ENCODE results near the gene SF3A2.

The SF3A2 gene

DNA sequence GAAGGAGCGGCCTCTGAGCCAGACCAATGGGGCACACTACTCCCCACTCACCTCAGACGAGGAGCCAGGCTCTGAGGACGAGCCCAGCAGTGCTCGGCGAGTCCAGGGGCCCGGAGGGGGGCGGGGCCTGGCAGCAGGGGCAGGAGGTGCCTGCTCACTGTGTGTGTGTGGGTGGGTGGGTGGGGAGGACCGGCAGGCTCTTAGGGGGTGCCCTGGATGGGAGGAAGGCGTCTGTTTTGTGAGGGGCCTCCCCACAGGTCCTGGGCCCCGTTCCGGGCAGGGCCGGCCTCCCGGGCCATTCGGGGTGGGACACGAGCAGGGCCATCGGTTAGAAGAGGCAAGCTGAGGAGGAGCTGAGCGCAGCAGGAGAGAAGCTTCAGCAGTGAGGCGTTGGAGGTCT is 13.2 kb upstream of the SF3A2 start:
- H3K36me3 ChIP-seq (ENCODE audit: insufficient read depth, low read length): peaks cover 63% of the 10 kb centered on the region
- no peaks in the 10 kb centered on the region for H3K27me3 ChIP-seq (ENCODE audit: control insufficient read depth, insufficient read depth, low read length)
- H3K4me3 ChIP-seq (ENCODE audit: low read length): no peak overlapping the region
- H3K9ac ChIP-seq (ENCODE audit: low read depth, low read length): no peak overlapping the region
- no peak overlapping the region for H3K4me2 ChIP-seq (ENCODE audit: low read length)
- no peaks in the 10 kb centered on the region for H3K9me3 ChIP-seq (replicated peaks; ENCODE audit: low read length)
- H3K4me1 ChIP-seq (ENCODE audit: control insufficient read depth, insufficient read depth, low read length): peaks cover 3% of the 10 kb centered on the region

DNA sequence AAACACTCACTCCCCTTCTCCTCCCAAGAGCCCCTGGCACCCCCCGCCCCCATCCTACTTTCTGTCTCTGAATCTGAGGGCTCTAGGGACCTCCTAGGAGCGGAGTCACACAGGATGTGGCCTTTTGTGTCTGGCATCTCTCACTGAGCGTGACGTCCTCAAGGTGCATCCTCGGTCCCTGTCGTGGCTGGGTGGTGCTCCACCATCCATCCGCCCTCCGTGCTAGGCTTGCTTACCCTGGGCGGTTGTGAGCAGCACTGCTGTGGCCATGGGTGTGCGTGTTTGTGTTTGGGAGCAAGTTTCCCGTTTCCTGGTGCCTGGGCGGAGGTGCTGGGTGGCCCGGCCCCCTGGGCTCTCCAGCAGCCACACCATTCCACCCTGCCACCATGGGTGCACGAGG is 12.7 kb upstream of the SF3A2 start:
- Histone ChIP-seq H3K27me3 (ENCODE audit: control insufficient read depth, insufficient read depth, low read length) (no peaks in the 10 kb centered on the region), H3K4me1 (ENCODE audit: control insufficient read depth, insufficient read depth, low read length) (peaks cover 3% of the 10 kb centered on the region), H3K4me2 (ENCODE audit: low read length) (no peak overlapping the region), H3K9me3 (replicated peaks; ENCODE audit: low read length) (no peaks in the 10 kb centered on the region), H3K9ac (ENCODE audit: low read depth, low read length) (no peak overlapping the region), H3K36me3 (ENCODE audit: insufficient read depth, low read length) (peaks cover 68% of the 10 kb centered on the region), H3K4me3 (ENCODE audit: low read length) (no peak overlapping the region)

DNA sequence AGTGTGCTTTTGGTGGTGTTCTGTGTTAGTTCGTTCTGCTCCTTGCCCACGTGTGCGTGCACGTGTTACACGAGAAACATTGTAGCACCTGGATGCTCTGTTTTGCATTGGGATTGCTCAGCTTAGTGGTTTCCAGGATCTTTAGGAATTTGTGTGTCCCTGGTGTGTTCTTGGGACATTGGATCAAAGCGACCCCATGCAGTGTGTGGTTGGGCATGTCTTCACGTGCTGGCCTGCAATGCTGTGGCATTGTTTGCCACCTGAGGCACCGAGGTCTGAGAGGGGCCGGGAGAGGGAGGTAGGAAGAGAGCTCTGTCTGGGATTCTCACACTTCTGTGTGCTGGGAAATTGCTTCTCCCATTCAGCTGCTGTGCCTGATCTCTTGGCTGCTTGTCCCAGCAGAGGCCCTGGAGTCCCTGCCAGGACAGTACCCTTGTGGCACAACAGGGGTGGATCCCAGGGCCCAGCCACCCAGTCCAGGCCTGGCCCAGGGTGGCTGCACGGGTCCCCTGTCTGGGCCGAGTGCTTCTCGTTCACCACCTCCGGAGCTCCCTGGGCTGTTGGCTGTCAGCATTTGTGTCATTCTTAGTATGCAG is 11.8 kb upstream of the SF3A2 start:
- Histone ChIP-seq H3K4me1 (ENCODE audit: control insufficient read depth, insufficient read depth, low read length) (peaks cover 3% of the 10 kb centered on the region), H3K9me3 (replicated peaks; ENCODE audit: low read length) (no peaks in the 10 kb centered on the region), H3K4me3 (ENCODE audit: low read length) (no peak overlapping the region), H3K36me3 (ENCODE audit: insufficient read depth, low read length) (peaks cover 70% of the 10 kb centered on the region), H3K9ac (ENCODE audit: low read depth, low read length) (no peak overlapping the region), H3K4me2 (ENCODE audit: low read length) (no peak overlapping the region), H3K27me3 (ENCODE audit: control insufficient read depth, insufficient read depth, low read length) (no peaks in the 10 kb centered on the region)

DNA sequence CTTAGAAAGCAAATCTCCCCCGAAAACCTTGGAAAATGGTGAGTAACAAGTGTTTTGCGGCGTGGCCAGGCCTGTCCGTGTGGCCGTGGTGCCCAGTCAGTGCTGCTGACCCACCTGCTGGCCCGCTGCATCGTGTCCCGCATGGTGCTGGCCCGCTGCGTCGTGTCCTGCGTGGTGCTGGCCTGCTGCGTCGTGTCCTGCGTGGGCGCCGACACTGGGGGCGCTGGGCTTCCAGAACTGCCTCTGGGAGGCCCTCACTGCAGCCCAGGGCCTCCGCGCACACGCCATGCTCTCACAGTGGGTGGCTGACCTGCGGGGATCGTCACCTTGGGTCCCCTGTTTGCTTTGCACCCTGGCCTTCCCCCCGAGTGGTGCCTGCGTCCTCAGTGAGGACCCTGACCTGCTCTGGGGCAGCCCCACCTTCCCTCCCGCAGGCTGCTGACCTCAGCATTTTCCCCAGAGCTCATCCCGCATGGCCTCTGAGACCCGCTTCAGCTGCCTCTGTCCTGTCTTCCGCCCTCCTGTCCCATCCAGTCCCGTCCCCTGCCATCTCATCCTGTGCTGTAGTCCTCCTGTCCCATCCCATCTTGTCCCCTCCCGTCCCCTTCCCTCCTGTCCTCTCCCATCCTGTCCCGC is 11.1 kb upstream of the SF3A2 start:
- Histone ChIP-seq H3K4me1 (ENCODE audit: control insufficient read depth, insufficient read depth, low read length) (peaks cover 4% of the 10 kb centered on the region), H3K9me3 (replicated peaks; ENCODE audit: low read length) (no peaks in the 10 kb centered on the region), H3K4me2 (ENCODE audit: low read length) (no peak overlapping the region), H3K9ac (ENCODE audit: low read depth, low read length) (no peak overlapping the region), H3K36me3 (ENCODE audit: insufficient read depth, low read length) (peaks cover 69% of the 10 kb centered on the region), H3K27me3 (ENCODE audit: control insufficient read depth, insufficient read depth, low read length) (no peaks in the 10 kb centered on the region), H3K4me3 (ENCODE audit: low read length) (no peak overlapping the region)

DNA sequence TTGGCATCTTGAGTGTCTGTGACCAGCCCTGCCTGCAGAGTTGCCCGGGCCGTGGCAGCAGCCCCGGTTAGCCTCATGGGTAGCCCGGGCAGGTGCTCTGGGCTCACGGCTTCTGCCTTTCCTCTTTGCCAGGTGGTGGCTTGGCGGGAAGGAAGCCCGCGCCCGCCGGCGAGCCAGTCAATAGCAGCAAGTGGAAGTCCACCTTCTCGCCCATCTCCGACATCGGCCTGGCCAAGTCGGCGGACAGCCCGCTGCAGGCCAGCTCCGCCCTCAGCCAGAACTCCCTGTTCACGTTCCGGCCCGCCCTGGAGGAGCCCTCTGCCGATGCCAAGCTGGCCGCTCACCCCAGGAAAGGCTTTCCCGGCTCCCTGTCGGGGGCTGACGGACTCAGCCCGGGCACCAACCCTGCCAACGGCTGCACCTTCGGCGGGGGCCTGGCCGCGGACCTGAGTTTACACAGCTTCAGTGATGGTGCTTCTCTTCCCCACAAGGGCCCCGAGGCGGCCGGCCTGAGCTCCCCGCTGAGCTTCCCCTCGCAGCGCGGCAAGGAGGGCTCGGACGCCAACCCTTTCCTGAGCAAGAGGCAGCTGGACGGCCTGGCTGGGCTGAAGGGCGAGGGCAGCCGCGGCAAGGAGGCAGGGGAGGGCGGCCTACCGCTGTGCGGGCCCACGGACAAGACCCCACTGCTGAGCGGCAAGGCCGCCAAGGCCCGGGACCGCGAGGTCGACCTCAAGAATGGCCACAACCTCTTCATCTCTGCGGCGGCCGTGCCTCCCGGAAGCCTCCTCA is 10.4 kb upstream of the SF3A2 start:
- Histone ChIP-seq H3K36me3 (ENCODE audit: insufficient read depth, low read length) (peaks cover 71% of the 10 kb centered on the region), H3K9ac (ENCODE audit: low read depth, low read length) (no peak overlapping the region), H3K9me3 (replicated peaks; ENCODE audit: low read length) (no peaks in the 10 kb centered on the region)

DNA sequence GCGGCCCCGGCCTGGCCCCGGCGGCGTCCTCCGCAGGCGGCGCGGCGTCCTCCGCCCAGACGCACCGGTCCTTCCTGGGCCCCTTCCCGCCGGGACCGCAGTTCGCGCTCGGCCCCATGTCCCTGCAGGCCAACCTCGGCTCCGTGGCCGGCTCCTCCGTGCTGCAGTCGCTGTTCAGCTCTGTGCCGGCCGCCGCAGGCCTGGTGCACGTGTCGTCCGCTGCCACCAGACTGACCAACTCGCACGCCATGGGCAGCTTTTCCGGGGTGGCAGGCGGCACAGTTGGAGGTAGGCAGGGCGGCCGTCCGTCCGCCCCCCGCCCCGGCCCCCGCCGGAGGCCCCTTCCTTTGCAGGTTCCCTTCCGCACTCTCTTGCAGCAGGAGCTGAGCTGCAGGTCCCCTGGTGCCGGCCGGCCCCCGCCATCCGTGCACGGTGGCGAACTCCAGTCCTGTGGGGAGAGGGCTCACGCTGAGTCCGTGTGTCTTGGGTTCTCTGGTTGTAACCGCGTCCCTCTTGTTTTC is 9.7 kb upstream of the SF3A2 start:
- Histone ChIP-seq H3K36me3 (ENCODE audit: insufficient read depth, low read length) (peaks cover 69% of the 10 kb centered on the region), H3K9ac (ENCODE audit: low read depth, low read length) (no peak overlapping the region), H3K9me3 (replicated peaks; ENCODE audit: low read length) (no peaks in the 10 kb centered on the region)

More for the DNA sequence above, 10.4 kb upstream of the SF3A2 start:
- peaks cover 9% of the 10 kb centered on the region for H3K4me1 ChIP-seq (ENCODE audit: control insufficient read depth, insufficient read depth, low read length)
- H3K4me2 ChIP-seq (ENCODE audit: low read length): no peak overlapping the region
- H3K27me3 ChIP-seq (ENCODE audit: control insufficient read depth, insufficient read depth, low read length): no peaks in the 10 kb centered on the region
- no peak overlapping the region for H3K4me3 ChIP-seq (ENCODE audit: low read length)

DNA sequence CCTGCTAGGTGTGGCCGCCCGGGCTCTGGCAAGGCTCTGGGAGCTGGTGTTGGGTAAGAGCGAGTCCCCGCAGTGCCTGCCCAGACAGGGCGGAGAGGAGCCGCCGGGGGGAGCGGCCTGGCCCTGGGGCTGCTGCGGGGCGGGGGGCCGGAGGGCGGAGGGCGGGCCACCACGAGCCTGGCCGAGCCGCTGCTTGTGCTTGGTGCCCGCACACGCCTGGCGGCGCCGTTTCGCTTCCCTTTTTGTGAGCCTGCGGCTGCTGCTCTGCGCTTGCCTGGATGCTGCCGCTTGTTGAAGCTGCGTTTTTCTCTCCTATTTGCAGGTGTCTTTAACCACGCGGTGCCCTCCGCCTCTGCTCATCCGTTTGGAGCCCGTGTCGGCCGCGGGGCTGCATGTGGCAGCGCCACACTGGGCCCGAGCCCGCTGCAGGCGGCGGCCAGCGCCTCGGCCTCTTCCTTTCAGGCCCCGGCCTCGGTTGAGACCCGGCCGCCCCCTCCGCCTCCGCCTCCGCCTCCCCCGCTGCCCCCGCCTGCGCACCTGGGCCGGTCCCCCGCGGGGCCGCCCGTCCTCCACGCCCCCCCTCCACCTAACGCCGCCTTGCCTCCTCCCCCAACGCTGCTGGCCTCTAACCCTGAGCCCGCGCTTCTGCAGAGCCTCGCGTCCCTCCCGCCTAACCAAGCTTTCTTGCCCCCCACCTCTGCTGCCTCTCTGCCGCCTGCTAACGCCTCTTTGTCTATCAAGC is 9.0 kb upstream of the SF3A2 start:
- H3K9me3 ChIP-seq (replicated peaks; ENCODE audit: low read length): no peaks in the 10 kb centered on the region
- H3K4me1 ChIP-seq (ENCODE audit: control insufficient read depth, insufficient read depth, low read length): peaks cover 16% of the 10 kb centered on the region
- no peak overlapping the region for H3K4me2 ChIP-seq (ENCODE audit: low read length)
- H3K4me3 ChIP-seq (ENCODE audit: low read length): no peak overlapping the region
- H3K36me3 ChIP-seq (ENCODE audit: insufficient read depth, low read length): peaks cover 66% of the 10 kb centered on the region
- no peak overlapping the region for H3K9ac ChIP-seq (ENCODE audit: low read depth, low read length)
- no peaks in the 10 kb centered on the region for H3K27me3 ChIP-seq (ENCODE audit: control insufficient read depth, insufficient read depth, low read length)

More for the DNA sequence above, 9.7 kb upstream of the SF3A2 start:
- H3K4me1 ChIP-seq (ENCODE audit: control insufficient read depth, insufficient read depth, low read length): peaks cover 14% of the 10 kb centered on the region
- H3K4me2 ChIP-seq (ENCODE audit: low read length): no peak overlapping the region
- no peak overlapping the region for H3K4me3 ChIP-seq (ENCODE audit: low read length)
- H3K27me3 ChIP-seq (ENCODE audit: control insufficient read depth, insufficient read depth, low read length): no peaks in the 10 kb centered on the region

DNA sequence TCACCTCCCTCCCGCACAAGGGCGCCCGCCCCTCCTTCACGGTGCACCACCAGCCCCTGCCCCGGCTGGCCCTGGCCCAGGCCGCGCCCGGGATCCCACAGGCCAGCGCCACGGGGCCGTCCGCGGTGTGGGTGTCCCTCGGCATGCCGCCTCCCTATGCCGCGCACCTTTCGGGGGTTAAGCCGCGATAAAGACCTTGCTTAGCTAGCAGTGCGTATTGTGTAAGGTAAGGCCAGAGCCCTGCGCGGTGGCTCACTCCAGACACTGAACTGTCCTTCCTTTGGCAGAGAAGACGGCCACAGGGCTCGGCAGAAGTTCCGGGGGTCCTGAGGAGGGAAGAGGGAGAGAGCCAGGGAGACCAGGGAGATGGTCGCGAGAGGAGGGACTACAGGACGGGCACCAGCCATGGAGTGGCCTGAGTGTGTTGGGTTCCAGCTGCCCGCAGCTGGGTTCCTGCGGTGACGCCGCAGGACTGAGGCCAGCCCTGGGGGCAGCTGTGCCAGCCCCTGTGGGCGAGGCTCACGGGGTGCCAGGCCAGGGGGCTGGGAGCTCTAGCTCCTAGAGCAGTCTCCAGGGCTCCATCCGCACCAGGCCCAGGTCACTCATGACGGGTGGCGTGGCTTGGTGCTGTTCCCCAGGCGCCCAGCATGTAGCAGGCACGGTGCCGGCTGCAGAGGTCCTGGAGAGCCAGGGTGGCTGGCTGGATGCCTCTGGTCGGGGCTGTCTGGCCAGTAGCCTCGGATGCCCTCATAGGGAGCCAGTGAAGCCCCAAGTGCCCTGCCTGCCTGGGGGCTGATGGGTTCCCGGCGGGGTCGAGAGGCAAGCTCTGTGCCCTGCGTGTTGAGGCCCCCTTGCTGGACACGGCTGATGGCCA is 8.2 kb upstream of the SF3A2 start:
- H3K36me3 ChIP-seq (ENCODE audit: insufficient read depth, low read length): peaks cover 74% of the 10 kb centered on the region
- no peak overlapping the region for H3K9ac ChIP-seq (ENCODE audit: low read depth, low read length)
- no peak overlapping the region for H3K4me3 ChIP-seq (ENCODE audit: low read length)
- H3K27me3 ChIP-seq (ENCODE audit: control insufficient read depth, insufficient read depth, low read length): no peaks in the 10 kb centered on the region
- H3K4me1 ChIP-seq (ENCODE audit: control insufficient read depth, insufficient read depth, low read length): peaks cover 16% of the 10 kb centered on the region
- no peaks in the 10 kb centered on the region for H3K9me3 ChIP-seq (replicated peaks; ENCODE audit: low read length)
- no peak overlapping the region for H3K4me2 ChIP-seq (ENCODE audit: low read length)

DNA sequence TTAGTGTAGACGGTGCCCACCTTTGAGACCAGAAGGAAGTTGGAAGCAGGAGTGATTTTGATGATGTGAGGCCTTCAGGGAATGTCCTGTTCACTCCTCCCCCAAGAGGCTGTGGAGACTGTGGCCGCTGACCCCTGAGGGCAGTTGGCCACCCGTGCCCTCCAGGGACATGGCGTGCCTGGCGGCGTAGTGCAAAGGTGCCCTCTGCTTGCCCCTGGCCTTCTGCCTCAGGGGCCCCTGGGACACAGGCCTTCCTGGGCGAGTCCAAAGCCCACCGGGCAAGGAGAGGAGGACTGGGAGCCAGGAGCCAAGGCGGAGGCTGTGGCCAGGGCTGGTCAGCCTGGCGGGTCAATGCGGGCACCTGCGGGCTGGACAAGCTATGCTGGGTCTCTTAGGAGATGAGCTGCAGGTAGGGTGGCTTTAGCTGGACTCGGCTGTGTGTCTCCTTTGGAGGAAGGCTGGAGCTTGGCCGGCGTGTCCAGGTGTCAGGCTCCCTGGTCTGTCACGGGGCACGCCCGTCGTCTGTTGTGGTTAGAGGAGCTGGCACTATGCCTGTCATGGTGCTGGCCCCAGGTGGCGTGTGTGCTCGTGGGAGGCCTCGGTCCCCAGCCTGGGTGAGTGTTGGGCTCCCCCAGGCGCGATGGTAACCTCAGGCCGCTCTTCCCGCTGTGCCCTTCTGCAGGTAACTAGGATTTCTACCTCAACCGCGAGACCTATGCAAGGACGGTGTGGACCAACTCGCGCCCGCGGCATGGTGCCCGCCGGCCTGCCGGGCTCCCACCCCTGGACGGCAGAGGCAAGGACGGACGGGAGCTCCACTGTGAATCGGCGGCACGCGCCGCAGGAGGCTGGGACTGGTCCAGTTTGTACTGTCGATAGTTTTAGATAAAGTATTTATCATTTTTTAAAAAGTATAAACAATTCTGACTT is 7.3 kb upstream of the SF3A2 start:
- Histone ChIP-seq H3K4me2 (ENCODE audit: low read length) (no peak overlapping the region), H3K36me3 (ENCODE audit: insufficient read depth, low read length) (peaks cover 76% of the 10 kb centered on the region)

DNA sequence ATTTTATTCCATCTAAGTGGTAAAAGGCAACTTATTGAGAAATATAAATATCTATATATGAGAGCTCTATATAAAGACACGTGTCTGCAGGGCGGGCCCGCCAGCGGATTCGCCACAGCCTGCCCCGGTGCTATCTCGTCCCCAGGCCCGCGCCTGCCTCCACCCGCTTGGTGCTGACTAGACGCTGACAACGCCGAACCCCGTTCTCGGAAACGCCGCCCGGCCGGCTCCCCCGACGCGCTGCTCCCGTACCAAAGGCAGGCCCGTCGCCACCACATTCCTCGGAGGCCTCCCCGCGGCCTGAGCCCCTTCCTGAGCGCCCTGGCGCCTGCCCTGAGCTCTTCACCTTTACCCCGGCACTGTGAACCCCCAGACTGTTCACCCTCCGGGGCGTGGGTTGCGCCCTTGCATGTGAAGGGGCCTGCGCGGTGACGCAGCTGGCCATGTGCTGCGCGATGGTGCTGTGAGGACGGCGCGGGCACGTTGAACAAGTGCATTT is 6.5 kb upstream of the SF3A2 start:
- H3K4me3 ChIP-seq (ENCODE audit: low read length): no peak overlapping the region
- H3K36me3 ChIP-seq (ENCODE audit: insufficient read depth, low read length): peaks cover 70% of the 10 kb centered on the region
- H3K9me3 ChIP-seq (replicated peaks; ENCODE audit: low read length): no peaks in the 10 kb centered on the region
- H3K4me1 ChIP-seq (ENCODE audit: control insufficient read depth, insufficient read depth, low read length): peaks cover 27% of the 10 kb centered on the region
- no peak overlapping the region for H3K9ac ChIP-seq (ENCODE audit: low read depth, low read length)
- no peaks in the 10 kb centered on the region for H3K27me3 ChIP-seq (ENCODE audit: control insufficient read depth, insufficient read depth, low read length)
- H3K4me2 ChIP-seq (ENCODE audit: low read length): no peak overlapping the region

More for the DNA sequence above, 7.3 kb upstream of the SF3A2 start:
- Histone ChIP-seq H3K9me3 (replicated peaks; ENCODE audit: low read length) (no peaks in the 10 kb centered on the region), H3K4me3 (ENCODE audit: low read length) (no peak overlapping the region), H3K9ac (ENCODE audit: low read depth, low read length) (no peak overlapping the region), H3K27me3 (ENCODE audit: control insufficient read depth, insufficient read depth, low read length) (no peaks in the 10 kb centered on the region), H3K4me1 (ENCODE audit: control insufficient read depth, insufficient read depth, low read length) (peaks cover 23% of the 10 kb centered on the region)

Data from skeletal muscle satellite cell (primary cell).